WI38 (cell line): Measurements from ENCODE around the gene EFCAB14.

Experiments used
- H3K4me3 ChIP-seq: 2 replicates; pipeline ENCODE4 v1.5.1; 2011; ENCODE audit warnings: low read depth, mild to moderate bottlenecking, control low read depth, low read length
- TF ChIP-seq, protein P1 (sequence below): IDR thresholded peaks from 2 replicates; pipeline ENCODE4 v1.5.1; 2012; ENCODE audit warnings: low read depth, mild to moderate bottlenecking, control low read depth, low read length

EFCAB14 gene

DNA sequence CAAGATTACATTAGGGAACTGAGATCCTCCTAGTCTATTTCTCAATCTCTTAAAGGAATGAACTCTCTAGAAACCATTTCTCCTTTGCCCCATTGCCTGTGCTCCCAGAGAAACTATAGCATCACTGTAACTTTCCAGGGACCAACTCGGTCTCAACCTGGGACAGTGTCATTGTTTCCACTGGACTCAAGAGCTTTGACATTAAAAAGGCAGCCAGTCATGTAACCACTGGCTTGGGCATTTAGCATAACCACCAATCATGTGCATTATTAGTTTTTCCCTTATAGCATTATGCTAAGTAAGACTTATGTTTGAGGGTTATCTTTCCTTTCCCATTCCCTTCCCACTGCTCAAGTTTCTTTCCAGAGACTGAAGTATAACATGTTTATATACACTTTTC is 29.0 kb downstream of the EFCAB14 start:
- H3K4me3 ChIP-seq: no peak overlapping the region
- TF ChIP-seq, protein P1, sequence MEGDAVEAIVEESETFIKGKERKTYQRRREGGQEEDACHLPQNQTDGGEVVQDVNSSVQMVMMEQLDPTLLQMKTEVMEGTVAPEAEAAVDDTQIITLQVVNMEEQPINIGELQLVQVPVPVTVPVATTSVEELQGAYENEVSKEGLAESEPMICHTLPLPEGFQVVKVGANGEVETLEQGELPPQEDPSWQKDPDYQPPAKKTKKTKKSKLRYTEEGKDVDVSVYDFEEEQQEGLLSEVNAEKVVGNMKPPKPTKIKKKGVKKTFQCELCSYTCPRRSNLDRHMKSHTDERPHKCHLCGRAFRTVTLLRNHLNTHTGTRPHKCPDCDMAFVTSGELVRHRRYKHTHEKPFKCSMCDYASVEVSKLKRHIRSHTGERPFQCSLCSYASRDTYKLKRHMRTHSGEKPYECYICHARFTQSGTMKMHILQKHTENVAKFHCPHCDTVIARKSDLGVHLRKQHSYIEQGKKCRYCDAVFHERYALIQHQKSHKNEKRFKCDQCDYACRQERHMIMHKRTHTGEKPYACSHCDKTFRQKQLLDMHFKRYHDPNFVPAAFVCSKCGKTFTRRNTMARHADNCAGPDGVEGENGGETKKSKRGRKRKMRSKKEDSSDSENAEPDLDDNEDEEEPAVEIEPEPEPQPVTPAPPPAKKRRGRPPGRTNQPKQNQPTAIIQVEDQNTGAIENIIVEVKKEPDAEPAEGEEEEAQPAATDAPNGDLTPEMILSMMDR: no peak

DNA sequence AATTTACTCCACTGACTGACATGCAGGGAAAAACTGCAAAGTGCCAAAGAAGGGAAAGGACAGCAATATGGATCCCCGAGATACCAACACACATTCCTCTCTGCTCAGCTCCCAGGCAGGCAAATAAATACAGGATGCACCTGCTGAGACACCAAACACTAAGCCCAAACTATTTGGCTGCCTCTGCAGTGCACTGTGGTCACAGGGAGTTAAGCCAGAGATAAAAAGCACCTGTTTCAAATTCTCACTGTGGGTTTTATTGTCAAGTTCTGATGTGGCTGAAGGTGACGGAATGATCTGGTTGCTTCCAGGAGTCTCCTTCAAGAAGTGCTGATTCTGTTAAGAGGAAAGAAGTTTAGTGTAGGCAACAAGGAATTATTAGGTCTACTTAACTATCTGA is 29.6 kb downstream of the EFCAB14 start:
- TF ChIP-seq, protein P1: no peak
- no peak overlapping the region for H3K4me3 ChIP-seq

DNA sequence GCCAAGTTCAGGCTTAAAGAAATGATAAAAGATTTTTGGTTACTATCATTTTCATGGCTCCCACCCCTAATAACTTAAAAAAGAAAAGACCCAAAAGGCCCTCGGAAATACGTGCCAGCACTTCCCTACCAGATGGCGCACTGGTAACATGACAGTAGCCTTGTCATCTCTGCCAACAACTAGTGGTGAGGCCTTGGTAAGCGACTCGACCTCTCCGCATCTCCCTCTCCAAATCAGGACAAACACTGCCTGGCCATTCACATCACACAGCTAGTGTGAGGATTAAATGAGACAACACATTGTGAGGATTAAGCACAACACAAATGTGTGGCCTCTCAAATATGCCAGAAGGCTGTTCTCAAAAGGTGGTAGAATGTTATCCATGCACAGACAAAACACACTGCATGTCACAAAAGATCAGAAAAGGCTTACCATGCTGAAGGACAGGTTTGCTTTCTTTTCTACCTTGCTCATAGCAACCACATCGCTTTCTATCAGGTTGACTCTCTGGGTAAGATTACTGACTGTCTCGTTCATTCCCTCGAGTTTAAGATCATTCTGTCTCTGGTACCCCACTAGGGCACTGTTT is 30.9 kb downstream of the EFCAB14 start:
- TF ChIP-seq, protein P1: no peak
- H3K4me3 ChIP-seq: no peak overlapping the region

DNA sequence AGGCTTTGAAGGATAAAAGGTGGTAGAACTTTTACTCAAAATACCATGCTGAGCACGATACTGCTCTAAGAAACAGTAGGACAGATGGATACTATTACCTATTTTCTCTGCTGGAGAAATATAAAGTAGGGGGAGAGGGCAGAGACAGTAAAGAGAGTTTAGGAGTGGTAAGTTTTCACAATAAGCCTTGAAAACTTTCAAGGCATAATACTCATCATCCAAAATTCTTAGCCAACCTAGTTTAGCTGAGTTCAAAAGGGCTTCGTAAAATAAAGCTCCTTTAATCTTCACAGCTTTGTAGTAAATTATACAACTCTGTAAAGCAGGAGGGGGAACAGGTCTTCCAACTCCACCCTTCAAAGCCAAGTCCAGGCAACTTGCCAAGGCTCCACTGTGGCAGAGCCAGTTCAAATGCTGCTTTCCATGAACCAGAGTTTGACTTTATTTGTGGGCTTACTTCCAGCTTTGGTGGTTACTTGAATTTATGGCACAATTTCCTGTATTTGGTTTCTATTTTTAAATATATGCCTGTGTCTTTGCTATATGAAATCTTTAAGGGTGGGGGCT is 31.7 kb downstream of the EFCAB14 start:
- TF ChIP-seq, protein P1: no peak

DNA sequence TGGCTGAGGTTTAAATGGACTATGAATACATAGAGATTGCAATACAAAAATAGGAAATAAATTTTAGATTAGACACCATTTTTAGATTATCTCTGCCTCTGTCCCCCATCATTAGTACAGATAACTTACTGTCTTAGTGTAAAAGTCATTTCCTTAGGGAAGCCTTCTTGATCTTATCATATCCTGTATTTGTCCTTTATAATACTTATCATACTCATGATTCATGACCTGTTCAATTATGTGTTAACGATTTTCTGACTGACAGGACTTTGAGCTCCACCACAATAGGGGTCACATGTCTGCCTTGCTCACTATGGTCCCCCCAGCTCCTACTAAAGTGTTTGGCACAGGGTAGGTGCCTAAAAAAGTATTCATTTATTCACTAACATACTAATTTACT is 32.7 kb downstream of the EFCAB14 start:
- H3K4me3 ChIP-seq: no peak overlapping the region
- TF ChIP-seq, protein P1: no peak

More for the DNA sequence above, 31.7 kb downstream of the EFCAB14 start:
- no peak overlapping the region for H3K4me3 ChIP-seq

DNA sequence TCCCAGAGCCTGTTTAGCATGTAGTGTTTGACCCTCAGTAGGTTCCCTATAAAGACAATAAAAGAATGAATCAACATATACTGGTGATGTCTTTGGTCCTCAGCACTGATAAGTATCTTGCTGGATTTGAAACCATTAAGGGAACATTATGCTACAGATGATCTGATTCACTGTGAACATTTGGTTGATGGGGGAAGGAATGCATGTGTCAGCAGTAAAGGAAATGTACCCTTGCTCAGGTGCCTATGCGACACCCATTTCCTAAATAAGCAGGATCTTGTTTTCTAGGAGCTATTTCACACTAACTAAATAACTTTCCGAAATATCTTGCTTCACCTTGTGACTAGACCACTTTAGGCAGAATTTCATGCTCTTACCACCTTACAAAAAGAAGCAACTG is 34.2 kb downstream of the EFCAB14 start:
- H3K4me3 ChIP-seq: no peak overlapping the region
- TF ChIP-seq, protein P1: no peak

DNA sequence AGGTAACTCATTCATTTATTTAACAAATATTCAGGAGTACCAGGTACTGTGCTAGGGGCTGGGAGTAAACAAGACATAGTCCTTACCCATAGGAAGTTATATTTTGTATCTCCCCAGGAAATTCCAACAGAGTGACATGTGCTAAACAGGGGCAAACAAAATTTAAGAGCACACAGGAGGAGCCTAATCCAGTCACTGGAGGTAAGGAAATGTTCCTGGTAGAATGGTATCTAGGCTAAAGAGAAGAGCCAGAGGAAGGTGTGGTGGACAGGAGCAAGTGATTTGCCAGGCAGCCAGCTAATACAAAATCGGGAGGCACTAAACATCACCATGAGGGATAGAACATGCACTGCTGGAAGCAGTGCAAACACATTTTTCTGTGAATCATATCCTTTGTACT is 36.9 kb downstream of the EFCAB14 start:
- TF ChIP-seq, protein P1: no peak

More for the DNA sequence above, 36.9 kb downstream of the EFCAB14 start:
- no peak overlapping the region for H3K4me3 ChIP-seq
